Measurements from ENCODE around the gene FRMD8.
"Not testable (repeated sequence)": the region's sequence is repeated elsewhere in the genome, so short reads cannot be mapped to it uniquely, and the experiment has no call there.

Gene FRMD8

GRCh38 chr11:65394125-65394536 is 7.7 kb downstream of the FRMD8 start:
- DNase-seq = no peak

- DNase-seq = no peak
These were observed 9.6 kb downstream of the FRMD8 start for GRCh38 chr11:65395961-65396530.

- no peak for DNase-seq
These were observed 10.6 kb downstream of the FRMD8 start for GRCh38 chr11:65396769-65397745.

GRCh38 chr11:65398362-65398910 is 12.0 kb downstream of the FRMD8 start:
- no peak for DNase-seq

- DNase-seq = no peak
These were observed 12.8 kb downstream of the FRMD8 start for GRCh38 chr11:65399249-65399648.

- no peak for DNase-seq
These were observed 13.4 kb downstream of the FRMD8 start for GRCh38 chr11:65399845-65400244.

GRCh38 chr11:65400307-65401072 is 14.1 kb downstream of the FRMD8 start:
- no peak for DNase-seq

- no peak for DNase-seq
These were observed 14.8 kb downstream of the FRMD8 start for GRCh38 chr11:65401073-65401802.

GRCh38 chr11:65401803-65402248 is 15.4 kb downstream of the FRMD8 start:
- DNase-seq = no peak

- no peak for DNase-seq
These were observed 16.4 kb downstream of the FRMD8 start for GRCh38 chr11:65402790-65403189.

GRCh38 chr11:65403607-65404121 is 17.2 kb downstream of the FRMD8 start:
- no peak for DNase-seq

GRCh38 chr11:65404210-65404609 is 17.8 kb downstream of the FRMD8 start:
- no peak for DNase-seq

GRCh38 chr11:65404638-65405339 is 18.4 kb downstream of the FRMD8 start:
- no peak for DNase-seq

GRCh38 chr11:65410936-65411680 is 24.7 kb downstream of the FRMD8 start:
- DNase-seq = no peak

GRCh38 chr11:65411681-65412070 is 25.2 kb downstream of the FRMD8 start:
- DNase-seq = no peak

GRCh38 chr11:65412271-65413076 is 26.0 kb downstream of the FRMD8 start:
- no peak for DNase-seq

- not testable (repeated sequence) for DNase-seq
These were observed 26.7 kb downstream of the FRMD8 start for GRCh38 chr11:65413077-65413664.

- DNase-seq = no peak
These were observed 28.5 kb downstream of the FRMD8 start for GRCh38 chr11:65414776-65415498.

All from NCI-H2029 treated with DMSO at 0.1 percent for 48 hours (cell line).